NB4 (cell line): ENCODE results near the gene SOX8.

Experiments
- CTCF ChIP-seq: IDR thresholded peaks from one replicate; pipeline ENCODE4 v1.5.1; 2012; ENCODE audit warnings: low read depth, low read length
- POLR2A ChIP-seq: IDR thresholded peaks from 2 replicates; pipeline ENCODE4 v1.6.1; 2011; ENCODE audit warnings: mild to moderate bottlenecking; ENCODE audit not compliant: insufficient read length; ENCODE audit errors: extremely low read depth

GRCh38 chr16:933581-933980 is 48.0 kb upstream of the SOX8 start:
- no peak for TF ChIP-seq CTCF
- TF ChIP-seq POLR2A = no peak
